Gastroesophageal sphincter (tissue), 4 donors: ENCODE results near the gene MEI4. TPM values are rescaled to one million over a fixed set of nuclear protein-coding genes. Genes with fewer than 3 reads are reported as not detected.

Experiments
- ATAC-seq: fragments of 150-250 bp; one replicate; pipeline ENCODE4 v1.9.1; 2016; ENCODE audit warnings: mild to moderate bottlenecking, moderate library complexity
- H3K27ac ChIP-seq, 4 donors: fragments of 200-600 bp; sonication (generic) in 3 of 4; 1 replicate in 3 of 4; 2 replicates in 1 of 4; pipeline ENCODE4 v1.5.1; 2016 to 2019
- H3K27me3 ChIP-seq: fragments of 200-600 bp; sonication (generic); one replicate; pipeline ENCODE4 v1.5.1; 2019
- H3K36me3 ChIP-seq, 2 donors: fragments of 200-600 bp; sonication (generic); one replicate each; pipeline ENCODE4 v1.5.1; 2019; ENCODE audit warnings: control low read depth in 1 of 2
- H3K4me1 ChIP-seq, 3 donors: fragments of 200-600 bp; sonication (generic); 1 replicate in 2 of 3; 2 replicates in 1 of 3; pipeline ENCODE4 v1.5.1; 2016 to 2019; ENCODE audit warnings: control low read depth in 2 of 3
- H3K4me3 ChIP-seq, 2 donors: fragments of 200-600 bp; sonication (generic); one replicate each; pipeline ENCODE4 v1.5.1; 2019; ENCODE audit warnings: mild to moderate bottlenecking in 1 of 2, moderate library complexity in 1 of 2
- H3K9me3 ChIP-seq, 3 donors: fragments of 200-600 bp; sonication (generic); one replicate each; pipeline ENCODE4 v1.5.1; 2017 to 2019; ENCODE audit warnings: control low read depth in 2 of 3
- EP300 ChIP-seq: sonication (generic); formaldehyde crosslinking; IDR thresholded peaks from one replicate; pipeline ENCODE4 v1.6.1; 2017; ENCODE audit warnings: antibody characterized with exemption, mild to moderate bottlenecking
- POLR2A ChIP-seq, 2 donors: fragments of 450-650 bp; IDR thresholded peaks; one replicate each; pipeline ENCODE4 v1.6.1; 2017; ENCODE audit warnings: antibody characterized with exemption in 2 of 2, mild to moderate bottlenecking in 2 of 2, moderate library complexity in 1 of 2
- POLR2AphosphoS5 ChIP-seq: sonication (generic); formaldehyde crosslinking; IDR thresholded peaks from one replicate; pipeline ENCODE4 v1.6.1; 2017; ENCODE audit warnings: antibody characterized with exemption
- WGBS, 2 donors: methylation state at CpG; one replicate each; pipeline ENCODE4 v1.1.5; 2018; ENCODE audit warnings: low coverage in 1 of 2; 5-methylcytosine and 5-hydroxymethylcytosine counted together
- total RNA-seq, 4 donors: library from RNA; depleted of rRNA; stranded (reverse); fragments of >200 nt; gene quantifications; one replicate each; pipeline ENCODE4 v1.1.0, GENCODE V29; 2016
- TF ChIP-seq, protein P1 (sequence below), 4 experiments: fragments of 200-600 bp in 2 of 4; fragments of 450-650 bp in 2 of 4; sonication (generic) in 1 of 4; IDR thresholded peaks; one replicate each; pipeline ENCODE4 v1.5.1; 2017 to 2019; ENCODE audit warnings: antibody characterized with exemption in 4 of 4, mild to moderate bottlenecking in 2 of 4, moderate library complexity in 2 of 4

MEI4 gene
- total RNA-seq, 4 donors from 2014 or later: 0.13 to 0.31 (median 0.31) TPM; not detected in 1

- Histone ChIP-seq H3K4me3 (no peak overlapping the region), H3K27me3 (no peaks in the 10 kb centered on the region), H3K9me3 (no peaks in the 10 kb centered on the region), H3K36me3 (no peaks in the 10 kb centered on the region), H3K4me1 (no peaks in the 10 kb centered on the region), H3K27ac (no peak overlapping the region)
- TF ChIP-seq POLR2AphosphoS5: no peak
- TF ChIP-seq, protein P1, sequence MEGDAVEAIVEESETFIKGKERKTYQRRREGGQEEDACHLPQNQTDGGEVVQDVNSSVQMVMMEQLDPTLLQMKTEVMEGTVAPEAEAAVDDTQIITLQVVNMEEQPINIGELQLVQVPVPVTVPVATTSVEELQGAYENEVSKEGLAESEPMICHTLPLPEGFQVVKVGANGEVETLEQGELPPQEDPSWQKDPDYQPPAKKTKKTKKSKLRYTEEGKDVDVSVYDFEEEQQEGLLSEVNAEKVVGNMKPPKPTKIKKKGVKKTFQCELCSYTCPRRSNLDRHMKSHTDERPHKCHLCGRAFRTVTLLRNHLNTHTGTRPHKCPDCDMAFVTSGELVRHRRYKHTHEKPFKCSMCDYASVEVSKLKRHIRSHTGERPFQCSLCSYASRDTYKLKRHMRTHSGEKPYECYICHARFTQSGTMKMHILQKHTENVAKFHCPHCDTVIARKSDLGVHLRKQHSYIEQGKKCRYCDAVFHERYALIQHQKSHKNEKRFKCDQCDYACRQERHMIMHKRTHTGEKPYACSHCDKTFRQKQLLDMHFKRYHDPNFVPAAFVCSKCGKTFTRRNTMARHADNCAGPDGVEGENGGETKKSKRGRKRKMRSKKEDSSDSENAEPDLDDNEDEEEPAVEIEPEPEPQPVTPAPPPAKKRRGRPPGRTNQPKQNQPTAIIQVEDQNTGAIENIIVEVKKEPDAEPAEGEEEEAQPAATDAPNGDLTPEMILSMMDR (IDR thresholded peaks at IDR 0.05): no peak
- no peak for TF ChIP-seq POLR2A (IDR thresholded peaks at IDR 0.05)
- no peak for TF ChIP-seq EP300
- 81 to 92% methylated on average over 2 of the region's 2 CpGs for WGBS, 2 donors
- ATAC-seq: no peak
These were observed 17.1 kb downstream of the MEI4 start for GRCh38 chr6:77669913-77670312.

- ATAC-seq: no peak
- H3K9me3 ChIP-seq: no peaks in the 10 kb centered on the region
- no peak overlapping the region for H3K27ac ChIP-seq
- H3K27me3 ChIP-seq: no peaks in the 10 kb centered on the region
- H3K36me3 ChIP-seq: no peaks in the 10 kb centered on the region
- no peaks in the 10 kb centered on the region for H3K4me1 ChIP-seq
- no peak for TF ChIP-seq POLR2A (IDR thresholded peaks at IDR 0.05)
- no peak for TF ChIP-seq EP300
- TF ChIP-seq, protein P1 (IDR thresholded peaks at IDR 0.05): no peak
- TF ChIP-seq POLR2AphosphoS5: no peak
- 71 to 91% methylated on average over 2 of the region's 2 CpGs for WGBS, 2 donors
- H3K4me3 ChIP-seq: no peak overlapping the region
These were observed 21.4 kb downstream of the MEI4 start for GRCh38 chr6:77674211-77674610.

DNA sequence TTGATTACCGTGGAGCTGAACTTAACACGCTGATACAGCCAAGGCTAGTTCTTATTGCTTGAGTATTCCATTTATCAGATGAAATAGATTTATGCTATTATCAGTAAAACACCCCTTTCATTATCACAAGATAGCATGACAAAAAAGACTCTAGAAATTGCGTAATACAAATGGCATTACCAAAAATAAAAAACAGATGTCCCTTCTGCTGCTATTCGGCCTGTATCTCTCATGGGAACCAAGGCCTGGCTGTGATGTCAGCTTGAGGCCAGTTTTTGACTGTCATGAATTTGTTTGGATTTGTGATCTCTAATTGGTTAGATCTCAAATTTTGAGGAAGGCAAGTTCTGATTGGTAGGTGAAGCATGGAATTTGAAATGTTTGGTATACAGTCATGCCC, 25.2 kb downstream of the MEI4 start:
- no peaks in the 10 kb centered on the region for H3K36me3 ChIP-seq
- no peaks in the 10 kb centered on the region for H3K9me3 ChIP-seq
- H3K4me3 ChIP-seq: no peak overlapping the region
- no peaks in the 10 kb centered on the region for H3K4me1 ChIP-seq
- no peaks in the 10 kb centered on the region for H3K27me3 ChIP-seq
- 77 to 78% methylated on average over 4 of the region's 4 CpGs for WGBS, 2 donors
- no peak for ATAC-seq
- no peak for TF ChIP-seq POLR2A (IDR thresholded peaks at IDR 0.05)
- no peak for TF ChIP-seq EP300
- TF ChIP-seq POLR2AphosphoS5: no peak
- TF ChIP-seq, protein P1 (IDR thresholded peaks at IDR 0.05): no peak
- H3K27ac ChIP-seq: no peak overlapping the region

DNA sequence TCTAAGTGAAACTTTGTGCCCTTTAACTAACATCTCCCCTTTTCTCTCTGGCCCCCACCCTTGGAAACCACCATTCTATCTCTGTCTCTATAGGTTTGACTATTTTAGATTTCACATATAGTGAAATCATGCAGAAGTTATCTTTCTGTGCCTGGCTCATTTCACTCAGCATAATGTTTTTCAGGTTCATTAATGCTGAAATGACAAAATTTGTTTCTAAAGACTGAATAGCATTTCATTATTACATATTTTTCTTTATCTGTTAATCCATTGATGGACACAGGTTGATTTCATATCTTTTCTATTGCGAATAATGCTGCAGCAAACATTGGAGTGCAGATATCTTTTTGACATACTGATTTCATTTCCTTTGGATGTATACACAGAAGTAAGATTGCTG, 30.7 kb downstream of the MEI4 start:
- H3K4me3 ChIP-seq: no peak overlapping the region
- H3K9me3 ChIP-seq: no peaks in the 10 kb centered on the region
- ATAC-seq: no peak
- H3K36me3 ChIP-seq: no peaks in the 10 kb centered on the region
- WGBS, 2 donors: 86 to 100% methylated on average over 1 of the region's 1 CpG
- H3K27ac ChIP-seq: no peak overlapping the region
- no peaks in the 10 kb centered on the region for H3K27me3 ChIP-seq
- no peaks in the 10 kb centered on the region for H3K4me1 ChIP-seq
- TF ChIP-seq POLR2AphosphoS5: no peak
- no peak for TF ChIP-seq POLR2A (IDR thresholded peaks at IDR 0.05)
- TF ChIP-seq EP300: no peak
- TF ChIP-seq, protein P1 (IDR thresholded peaks at IDR 0.05): no peak

DNA sequence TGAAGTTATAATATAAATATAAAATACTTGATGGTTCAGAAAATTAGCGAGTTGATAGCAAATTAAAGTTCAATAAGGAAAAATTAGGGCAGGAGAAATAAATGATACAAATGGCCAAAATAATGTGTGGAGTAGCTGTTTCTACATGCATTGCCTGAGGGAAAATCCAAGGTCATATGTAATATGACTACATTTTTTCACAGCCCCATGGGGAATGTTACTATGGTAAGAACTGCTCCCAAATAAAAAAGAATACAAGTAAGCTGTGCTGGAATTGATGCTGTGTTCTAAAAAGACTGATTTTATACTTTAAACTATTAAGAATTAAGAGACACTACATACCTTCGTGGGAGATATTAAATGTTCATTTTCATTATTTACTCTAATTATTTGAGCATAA, 34.1 kb downstream of the MEI4 start:
- no peak for TF ChIP-seq EP300
- WGBS, 2 donors: 64 to 79% methylated on average over 2 of the region's 2 CpGs
- ATAC-seq: no peak
- H3K4me1 ChIP-seq: no peaks in the 10 kb centered on the region
- no peak overlapping the region for H3K27ac ChIP-seq
- no peaks in the 10 kb centered on the region for H3K9me3 ChIP-seq
- H3K4me3 ChIP-seq: no peak overlapping the region
- H3K27me3 ChIP-seq: no peaks in the 10 kb centered on the region
- H3K36me3 ChIP-seq: no peaks in the 10 kb centered on the region
